Mononuclear cell (primary cell): ENCODE data around the gene CDK6. TPM values are rescaled to one million over a fixed set of nuclear protein-coding genes. Genes with fewer than 3 reads are reported as not detected.
"Not testable (repeated sequence)": the region's sequence is repeated elsewhere in the genome, so short reads cannot be mapped to it uniquely, and the experiment has no call there.

Experiments used
- H3K27me3 ChIP-seq: 2 replicates; pipeline ENCODE4 v1.6.0; 2011; ENCODE audit warnings: low read length, control low read depth; ENCODE audit not compliant: insufficient read depth
- H3K4me1 ChIP-seq: 2 replicates; pipeline ENCODE4 v1.5.1; 2011; ENCODE audit warnings: mild to moderate bottlenecking, low read length, control low read depth; ENCODE audit not compliant: insufficient read depth
- H3K4me3 ChIP-seq: 2 replicates; pipeline ENCODE4 v1.5.1; 2011; ENCODE audit warnings: mild to moderate bottlenecking, low read length, moderate library complexity
- H3K9me3 ChIP-seq: 2 replicates; pipeline ENCODE4 v1.5.1; 2011; ENCODE audit warnings: low read depth, mild to moderate bottlenecking, control low read depth, low read length
- total RNA-seq: library from RNA; depleted of rRNA; stranded (reverse); fragments of >200 nt; gene quantifications from one replicate; pipeline ENCODE4 v1.2.3, GENCODE V29; 2012

Gene CDK6
- total RNA-seq, 1 donor = 28.4 TPM

GRCh38 chr7:92777993-92778392, 58.4 kb downstream of the CDK6 start:
- H3K4me3 ChIP-seq = no peak overlapping the region
- H3K4me1 ChIP-seq = peaks cover 10% of the 10 kb centered on the region
- no peaks in the 10 kb centered on the region for H3K9me3 ChIP-seq
- H3K27me3 ChIP-seq = no peaks in the 10 kb centered on the region

- H3K4me1 ChIP-seq = peaks cover 1% of the 10 kb centered on the region
- no peak overlapping the region for H3K4me3 ChIP-seq
- H3K27me3 ChIP-seq = no peaks in the 10 kb centered on the region
- H3K9me3 ChIP-seq = no peaks in the 10 kb centered on the region
Observed at GRCh38 chr7:92773808-92774207, 62.6 kb downstream of the CDK6 start.

GRCh38 chr7:92769844-92770243, 66.5 kb downstream of the CDK6 start:
- no peaks in the 10 kb centered on the region for H3K9me3 ChIP-seq
- H3K4me3 ChIP-seq = no peak overlapping the region
- no peaks in the 10 kb centered on the region for H3K27me3 ChIP-seq
- peaks cover 8% of the 10 kb centered on the region for H3K4me1 ChIP-seq

GRCh38 chr7:92769394-92769699, 67.0 kb downstream of the CDK6 start:
- no peak overlapping the region for H3K4me3 ChIP-seq

GRCh38 chr7:92768501-92769393, 67.6 kb downstream of the CDK6 start:
- Histone ChIP-seq H3K4me3 (no peak overlapping the region), H3K4me1 (peaks cover 8% of the 10 kb centered on the region), H3K27me3 (no peaks in the 10 kb centered on the region)

More at GRCh38 chr7:92769394-92769699, 67.0 kb downstream of the CDK6 start:
- Histone ChIP-seq H3K4me1 (peaks cover 8% of the 10 kb centered on the region), H3K27me3 (no peaks in the 10 kb centered on the region), H3K9me3 (no peaks in the 10 kb centered on the region)

GRCh38 chr7:92767437-92767836, 68.9 kb downstream of the CDK6 start:
- no peaks in the 10 kb centered on the region for H3K9me3 ChIP-seq
- no peaks in the 10 kb centered on the region for H3K27me3 ChIP-seq
- no peak overlapping the region for H3K4me3 ChIP-seq
- peaks cover 8% of the 10 kb centered on the region for H3K4me1 ChIP-seq

More at GRCh38 chr7:92768501-92769393, 67.6 kb downstream of the CDK6 start:
- H3K9me3 ChIP-seq = no peaks in the 10 kb centered on the region

- no peak overlapping the region for H3K4me3 ChIP-seq
- H3K9me3 ChIP-seq = no peaks in the 10 kb centered on the region
- H3K27me3 ChIP-seq = no peaks in the 10 kb centered on the region
- H3K4me1 ChIP-seq = peaks cover 8% of the 10 kb centered on the region
Observed at GRCh38 chr7:92766461-92767003, 69.8 kb downstream of the CDK6 start.

- no peaks in the 10 kb centered on the region for H3K9me3 ChIP-seq
- H3K27me3 ChIP-seq = no peaks in the 10 kb centered on the region
- peaks cover 8% of the 10 kb centered on the region for H3K4me1 ChIP-seq
Observed at GRCh38 chr7:92765725-92766124, 70.6 kb downstream of the CDK6 start.

GRCh38 chr7:92763636-92764423, 72.5 kb downstream of the CDK6 start:
- no peaks in the 10 kb centered on the region for H3K9me3 ChIP-seq
- H3K27me3 ChIP-seq = no peaks in the 10 kb centered on the region
- H3K4me3 ChIP-seq = no peak overlapping the region
- H3K4me1 ChIP-seq = peaks cover 7% of the 10 kb centered on the region

More at GRCh38 chr7:92765725-92766124, 70.6 kb downstream of the CDK6 start:
- H3K4me3 ChIP-seq = no peak overlapping the region

GRCh38 chr7:92762851-92763250, 73.5 kb downstream of the CDK6 start:
- H3K4me3 ChIP-seq = no peak overlapping the region
- H3K9me3 ChIP-seq = no peaks in the 10 kb centered on the region
- H3K27me3 ChIP-seq = no peaks in the 10 kb centered on the region
- H3K4me1 ChIP-seq = peaks cover 10% of the 10 kb centered on the region

- peaks cover 21% of the 10 kb centered on the region for H3K4me1 ChIP-seq
- no peak overlapping the region for H3K4me3 ChIP-seq
- no peaks in the 10 kb centered on the region for H3K9me3 ChIP-seq
- no peaks in the 10 kb centered on the region for H3K27me3 ChIP-seq
Observed at GRCh38 chr7:92761391-92762097, 74.8 kb downstream of the CDK6 start.

GRCh38 chr7:92758796-92759431, 77.5 kb downstream of the CDK6 start:
- Histone ChIP-seq H3K27me3 (no peaks in the 10 kb centered on the region), H3K4me1 (peaks cover 37% of the 10 kb centered on the region), H3K4me3 (no peak overlapping the region), H3K9me3 (no peaks in the 10 kb centered on the region)

GRCh38 chr7:92757311-92757910, 79.0 kb downstream of the CDK6 start:
- not testable (repeated sequence) for H3K4me3 ChIP-seq, H3K27me3 ChIP-seq, H3K9me3 ChIP-seq
- H3K4me1 ChIP-seq = peaks cover 37% of the 10 kb centered on the region

- Histone ChIP-seq H3K4me3 (no peak overlapping the region), H3K4me1 (peaks cover 37% of the 10 kb centered on the region), H3K9me3 (no peaks in the 10 kb centered on the region), H3K27me3 (no peaks in the 10 kb centered on the region)
Observed at GRCh38 chr7:92755680-92756079, 80.7 kb downstream of the CDK6 start.
